HG03565 (cell line): ENCODE results near the gene NSFL1C.

ENCODE experiments used
- ATAC-seq: cut with Tn5 transposase; IDR thresholded peaks from one replicate; pipeline ENCODE4 v1.9.1; 2021; ENCODE audit warnings: mild to moderate bottlenecking, moderate library complexity; ENCODE audit not compliant: unreplicated experiment

NSFL1C gene

GRCh38 chr20:1393507-1393882 lies 73.2 kb downstream of the NSFL1C start:
- no peak for ATAC-seq

- ATAC-seq: peak; percentile 81
Measured at GRCh38 chr20:1392693-1393506, 73.7 kb downstream of the NSFL1C start, which contains the start of gene FKBP1A. Gene FKBP1A (minus strand): TSS chr20:1393054. CDS start chr20:1392998, 56 bp downstream.

GRCh38 chr20:1392443-1392692 lies 74.3 kb downstream of the NSFL1C start:
- ATAC-seq: no peak
